ENCODE data around the gene IGF1R. TPM values are rescaled to one million over a fixed set of nuclear protein-coding genes. Genes with fewer than 3 reads are reported as not detected.

The IGF1R gene
- total and polyA plus RNA-seq, 2 donors (not counting 3 experiments of a cell fraction or from before 2014, with no cell fraction given): 16.1 to 59.1 TPM

DNA sequence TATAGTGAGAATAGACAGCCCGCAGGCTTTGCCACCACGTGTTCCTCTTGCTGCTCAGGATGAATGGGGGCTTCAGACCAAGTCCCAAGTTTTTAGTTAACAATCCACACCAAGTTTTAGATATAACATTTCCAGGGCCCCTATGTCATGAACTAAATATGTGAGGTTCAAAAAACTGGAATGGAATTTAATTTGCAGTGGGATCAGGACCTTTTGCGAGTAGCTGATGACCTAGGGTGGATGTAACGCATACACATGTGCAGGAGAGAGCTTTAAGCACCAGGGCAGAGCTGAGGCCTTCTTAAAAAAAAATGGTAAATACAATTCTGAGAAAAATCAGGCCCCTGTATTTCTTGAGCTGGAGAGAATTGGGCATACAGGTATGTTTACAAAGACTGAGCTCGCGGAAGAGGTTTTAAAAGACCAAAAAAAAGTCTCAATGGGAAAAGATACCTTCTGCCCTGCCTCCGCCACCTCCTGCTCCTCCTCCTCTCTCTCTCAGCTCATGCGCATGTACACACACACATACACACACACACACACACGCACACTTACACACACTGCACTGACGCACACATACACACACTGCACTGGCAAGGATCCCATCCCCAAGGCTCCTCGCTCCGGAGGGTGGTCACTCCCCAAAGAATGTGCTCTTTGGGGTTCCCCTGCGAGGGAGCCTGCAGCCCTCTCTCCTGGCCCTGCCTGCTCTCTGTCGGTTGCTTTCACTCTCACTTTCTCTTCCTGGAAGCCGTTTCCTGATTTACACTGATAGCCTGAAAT lies 48.2 kb upstream of the IGF1R start:
- H3K4me1 ChIP-seq (ENCODE audit: control insufficient read depth, extremely low read depth, insufficient read depth, low read length): no peaks in the 10 kb centered on the region
- H3K4me3 ChIP-seq (replicated peaks in 1 of 3; ENCODE audit: insufficient read depth in 1 of 3, low read depth in 1 of 3, low read length in 3 of 3): peak overlapping the region; percentile 8 to 64 (median 46)
- intact Hi-C loops (cut with micrococcal nuclease): no loop called here
- H3K36me3 ChIP-seq (ENCODE audit: control insufficient read depth in 2 of 2, extremely low read depth in 1 of 2, insufficient read depth in 2 of 2, low read length in 2 of 2): no peaks in the 10 kb centered on the region
- peak; percentile 64 for FAIRE-seq
- no peak for TF ChIP-seq MYC (IDR thresholded peaks at IDR 0.05; ENCODE audit: low read depth, low read length)
- TF ChIP-seq CTCF (IDR thresholded peaks at IDR 0.05; ENCODE audit: extremely low read depth in 1 of 2, insufficient read depth in 1 of 2, low read depth in 1 of 2, low read length in 2 of 2): no peak
- no peak for TF ChIP-seq FOS (IDR thresholded peaks at IDR 0.05; ENCODE audit: borderline replicate concordance, insufficient read depth, low read length)
- TF ChIP-seq GATA2 (IDR thresholded peaks at IDR 0.05; ENCODE audit: insufficient read depth, insufficient read length, low read depth, low read length): no peak
- TF ChIP-seq, protein P1, sequence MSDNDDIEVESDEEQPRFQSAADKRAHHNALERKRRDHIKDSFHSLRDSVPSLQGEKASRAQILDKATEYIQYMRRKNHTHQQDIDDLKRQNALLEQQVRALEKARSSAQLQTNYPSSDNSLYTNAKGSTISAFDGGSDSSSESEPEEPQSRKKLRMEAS (IDR thresholded peaks at IDR 0.05; ENCODE audit: insufficient read depth, insufficient read length): no peak
- TF ChIP-seq JUN (IDR thresholded peaks at IDR 0.05; ENCODE audit: borderline replicate concordance, insufficient read depth, insufficient read length, low read depth): no peak
- TF ChIP-seq EZH2 (IDR thresholded peaks at IDR 0.05; ENCODE audit: borderline replicate concordance, low read depth, low read length, severe bottlenecking): no peak
- no peak for TF ChIP-seq POLR2A (IDR thresholded peaks at IDR 0.05; ENCODE audit: low read depth, low read length)
- TF ChIP-seq POLR2AphosphoS5 (IDR thresholded peaks at IDR 0.05; ENCODE audit: insufficient read depth, low read depth, low read length): no peak
- no TSS peak for BruUV-seq (replicated peaks)
- DNase-seq (ENCODE audit: low read depth, low spot score): peak; percentile 65
- H3K79me2 ChIP-seq (ENCODE audit: control insufficient read depth, insufficient read depth, low read length): no peaks in the 10 kb centered on the region
- no peaks in the 10 kb centered on the region for H3K9me1 ChIP-seq (replicated peaks; ENCODE audit: control insufficient read depth, extremely low read depth, insufficient read depth, low read length)
- ChIA-PET POLR2A (no interaction called here), CTCF (interaction anchor here (0.9 to 1.8 kb wide), 4 partner anchors 9 to 251 kb away, joined by 4 read pairs; no protein-coding TSS in a partner anchor)
- H2AFZ ChIP-seq (ENCODE audit: low read depth, low read length): peak overlapping the region; percentile 91
- dilution Hi-C loops (cut with MboI; ENCODE audit: extremely low pct_ligation_motif_present, low sequenced_read_pairs): no loop called here
- H3K9ac ChIP-seq (replicated peaks; ENCODE audit: extremely low read depth, insufficient read depth, low read length): peak overlapping the region; percentile 15
- no peaks in the 10 kb centered on the region for H4K20me1 ChIP-seq (replicated peaks; ENCODE audit: control insufficient read depth, extremely low read depth, insufficient read depth, low read length)
- peaks cover 6 to 11% of the 10 kb centered on the region in 2 experiments for H3K27me3 ChIP-seq (ENCODE audit: control insufficient read depth in 2 of 2, insufficient read depth in 2 of 2, low read length in 2 of 2)
- H3K9me3 ChIP-seq (replicated peaks; ENCODE audit: control insufficient read depth, insufficient read depth, low read length): no peaks in the 10 kb centered on the region
- peak overlapping the region; percentile 55 for H3K4me2 ChIP-seq (ENCODE audit: insufficient read depth, low read length)
- H3K27ac ChIP-seq (ENCODE audit: insufficient read depth, low read depth, low read length): no peak overlapping the region
